NOMO-1 treated with dmso at 0.1 percent for 144 hours (cell line): ENCODE measurements around the gene SP2.

Source experiments
- DNase-seq: peaks from one replicate; lab custom pipeline; 2025; ENCODE audit not compliant: unreplicated experiment; lab: John Stamatoyannopoulos, UW

The SP2 gene

GRCh38 chr17:47895856-47896671 lies at the start of gene SP2:
TSS of gene SP2 (plus strand) at chr17:47896236. CDS start at chr17:47896287, 51 bp downstream.
- DNase-seq, result peak; percentile 100

- no peak for DNase-seq
These were observed 49.2 kb upstream of the SP2 start for GRCh38 chr17:47846716-47847340.

- DNase-seq, result peak; percentile 29
These were observed 48.5 kb upstream of the SP2 start for GRCh38 chr17:47847341-47848197.

DNA sequence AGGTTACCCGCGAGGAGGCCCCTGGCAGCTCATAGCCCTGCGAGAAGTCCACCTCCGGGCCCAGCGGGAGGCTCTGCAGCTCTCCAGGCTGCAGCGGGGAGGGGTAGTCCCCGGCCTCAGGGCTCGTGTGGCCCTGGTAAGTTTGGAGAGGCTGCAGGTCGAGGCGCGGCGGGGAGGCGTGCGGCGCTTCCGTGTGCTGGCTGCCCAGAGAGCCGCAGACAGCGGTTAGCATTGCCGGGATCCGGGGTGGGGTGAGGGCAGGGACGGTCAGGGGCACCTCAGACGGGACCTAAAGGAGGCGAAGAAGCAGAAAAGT lies 47.9 kb upstream of the SP2 start:
- no peak for DNase-seq

DNA sequence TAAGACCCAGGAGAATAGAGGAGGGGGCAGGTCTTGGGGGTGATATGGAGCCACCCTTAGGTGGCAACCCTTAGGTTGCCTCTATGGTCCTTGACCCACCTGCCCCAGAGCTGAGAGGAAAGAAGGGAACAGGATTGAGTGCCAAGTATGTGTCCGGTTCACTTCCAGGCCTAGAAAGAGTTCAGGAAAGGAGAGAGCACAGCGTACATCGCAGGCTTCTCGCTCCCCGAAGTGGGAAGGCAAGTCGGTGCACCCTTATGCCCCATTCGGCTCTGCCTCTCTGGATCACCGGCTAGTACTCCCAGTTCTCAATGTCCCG lies 45.7 kb upstream of the SP2 start:
- DNase-seq, result no peak

DNA sequence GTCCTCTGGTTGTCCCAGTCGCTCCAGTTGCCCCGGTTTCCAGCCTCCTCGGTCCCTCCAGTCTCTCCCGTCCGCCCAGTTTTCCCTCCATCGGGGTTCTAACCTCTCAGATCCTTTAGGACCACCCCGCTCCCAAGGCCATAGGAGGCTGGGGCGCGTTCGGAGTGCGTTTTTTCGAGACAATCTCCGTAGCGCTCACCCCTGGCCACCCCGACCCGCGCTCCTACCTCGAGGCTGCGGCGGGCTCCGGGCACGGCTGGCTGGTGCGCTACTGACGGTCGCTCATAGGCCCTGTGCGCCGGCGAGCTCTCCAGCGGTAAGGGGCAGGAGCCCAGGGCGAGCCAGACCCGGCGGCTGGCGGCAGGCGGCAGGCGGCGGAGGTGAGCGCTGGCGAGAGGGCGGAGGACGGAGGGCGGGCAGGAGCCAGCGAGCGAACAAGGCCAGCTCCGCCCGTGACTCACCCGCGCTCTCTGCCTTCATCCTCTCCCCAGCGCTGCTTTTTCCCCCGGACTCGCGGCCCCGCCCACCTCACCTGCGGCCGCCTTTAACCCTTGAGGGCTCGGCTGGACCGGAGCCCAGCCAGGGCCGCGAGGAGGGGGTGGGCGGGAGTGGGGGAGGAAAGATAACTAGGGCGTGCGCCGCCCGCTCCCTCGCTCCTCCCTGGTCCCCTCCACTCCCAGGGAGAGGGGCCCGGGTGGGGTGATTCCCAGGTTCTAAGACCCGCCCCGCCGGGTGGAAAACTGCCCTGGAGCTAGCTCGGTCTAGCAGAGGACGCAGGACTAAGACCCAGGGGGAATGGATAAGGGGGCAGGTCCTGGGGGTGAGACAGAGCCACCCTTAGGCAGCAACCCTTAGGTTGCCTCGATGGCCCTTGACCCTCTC lies 45.1 kb upstream of the SP2 start, which contains the start of gene SP6:
TSS of gene SP6 (minus strand) at position 472 of the 882 bp plus-strand sequence. CDS start 2,734 bp downstream, outside the sequence.
- DNase-seq, result no peak

DNA sequence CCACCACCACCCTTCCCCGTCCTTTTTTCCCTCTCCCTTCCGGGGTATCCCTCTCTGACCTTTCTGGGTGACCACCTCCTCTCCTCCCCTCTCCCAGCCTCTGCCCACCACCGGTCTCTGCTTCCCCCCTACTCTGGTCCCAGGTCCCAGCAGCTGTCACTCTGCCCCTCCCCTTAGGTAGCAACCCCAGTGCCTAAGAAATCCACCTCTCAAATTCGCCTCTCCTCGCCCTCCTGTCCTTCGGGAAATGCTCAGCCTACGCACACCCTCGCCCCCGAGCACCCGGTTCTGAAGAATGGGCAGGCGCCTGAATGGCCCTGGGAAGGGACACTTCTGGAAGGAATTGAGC lies 44.3 kb upstream of the SP2 start:
- no peak for DNase-seq

DNA sequence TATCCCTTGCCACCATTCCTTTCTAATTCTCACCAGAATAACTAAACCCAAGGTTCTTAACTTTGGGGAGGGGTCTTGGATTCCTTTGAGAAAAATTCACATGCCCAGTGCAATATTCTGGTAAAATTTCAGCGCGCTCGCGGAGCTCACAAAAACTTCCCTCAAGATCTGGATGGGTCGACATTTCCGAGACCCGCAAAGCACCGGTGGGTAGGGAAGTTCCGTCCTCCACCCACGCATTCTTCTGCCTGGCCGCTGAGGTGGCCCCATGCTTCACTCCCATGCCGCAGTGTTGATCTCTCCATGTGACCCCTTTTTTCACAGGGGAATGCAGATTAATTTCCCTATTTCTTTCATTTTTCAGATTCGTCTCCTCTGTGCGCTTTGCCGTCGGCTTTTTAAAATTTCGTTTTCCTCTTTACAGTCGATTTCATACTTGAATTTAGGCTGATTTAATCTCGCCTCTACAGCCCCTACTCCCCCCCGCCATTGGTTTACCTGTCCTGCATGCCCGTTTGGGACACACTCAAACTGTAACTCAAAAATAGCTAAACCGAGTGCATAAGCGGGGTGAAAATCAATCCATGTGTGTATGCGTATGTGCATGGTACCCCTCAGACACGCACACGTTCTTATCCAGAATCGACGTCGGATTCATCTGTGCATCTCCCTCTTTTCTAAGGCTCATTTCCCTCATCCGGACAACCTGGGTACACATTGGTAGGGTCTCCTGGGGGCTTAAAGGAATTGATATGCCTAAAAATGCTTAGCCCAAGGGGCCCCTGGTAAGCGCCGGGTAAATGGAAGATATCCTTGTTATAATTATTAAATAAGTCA lies 43.7 kb upstream of the SP2 start:
- DNase-seq, result no peak

DNA sequence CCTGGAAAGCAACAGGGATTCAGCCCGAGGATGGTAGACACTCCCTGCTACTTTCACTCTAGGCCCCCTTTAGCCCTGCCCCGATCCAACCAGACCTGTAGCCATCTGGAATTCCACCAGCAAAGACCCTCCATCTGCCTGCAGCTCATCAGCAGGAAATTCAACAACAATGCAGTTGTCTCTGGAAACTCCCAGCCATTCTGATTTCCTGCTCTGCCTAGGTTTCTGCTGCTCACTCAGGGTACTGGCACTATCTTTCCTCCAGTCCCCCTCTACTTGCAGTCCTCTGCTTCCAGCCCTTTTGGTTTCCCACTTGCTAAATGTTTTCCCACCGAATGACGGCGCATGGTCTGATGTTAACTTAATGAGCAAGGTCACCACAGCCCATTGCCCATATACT lies 42.4 kb upstream of the SP2 start:
- no peak for DNase-seq

GRCh38 chr17:47855737-47856136 lies 40.3 kb upstream of the SP2 start:
- no peak for DNase-seq

- DNase-seq, result no peak
These were observed 39.2 kb upstream of the SP2 start for GRCh38 chr17:47856830-47857229.

DNA sequence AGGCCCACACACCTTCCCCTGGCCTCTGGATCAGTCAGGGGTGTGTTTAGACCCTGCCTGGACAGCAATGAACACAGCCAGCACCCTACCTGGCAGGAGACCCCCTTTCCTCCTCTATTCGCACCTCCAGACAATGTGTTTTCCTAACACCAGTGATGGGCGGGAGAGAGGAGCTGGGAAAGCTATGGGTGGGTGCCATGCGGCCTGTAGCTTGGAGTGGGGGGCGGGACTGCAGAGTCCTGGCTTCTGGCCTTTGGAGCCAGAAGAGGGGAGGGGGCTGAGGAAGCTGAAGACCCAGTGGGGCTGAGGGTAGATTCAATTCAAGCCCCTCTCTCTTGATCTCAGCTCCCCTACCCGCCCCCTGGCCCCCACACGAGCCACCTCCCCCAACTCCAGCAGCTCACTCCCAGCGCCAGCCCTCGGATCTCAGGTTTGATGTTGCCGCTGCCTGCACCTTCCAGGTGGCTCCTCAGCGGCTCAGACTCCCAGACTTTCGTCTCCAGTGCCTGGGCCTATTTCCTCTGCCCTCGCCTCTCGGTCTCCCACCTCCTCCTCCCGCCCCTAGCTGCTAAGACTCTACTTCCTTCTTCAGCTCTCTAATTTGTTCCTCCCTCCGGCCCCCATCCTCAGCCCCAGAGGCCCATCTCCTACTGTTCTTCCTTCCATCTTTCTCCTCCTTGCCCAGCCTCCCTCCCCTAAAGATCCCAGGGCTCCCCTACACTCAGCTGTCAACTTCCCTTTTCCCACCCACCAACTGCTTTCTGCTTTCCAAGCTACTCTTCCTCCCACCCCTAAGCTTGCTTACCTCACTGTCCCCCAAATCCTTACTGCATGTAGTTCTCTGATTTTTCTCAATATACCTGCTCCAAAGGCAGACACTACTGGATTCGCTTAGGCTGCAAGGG lies 38.2 kb upstream of the SP2 start:
- peak; percentile 33 for DNase-seq

- DNase-seq, result no peak
These were observed 35.6 kb upstream of the SP2 start for GRCh38 chr17:47860386-47860785.

DNA sequence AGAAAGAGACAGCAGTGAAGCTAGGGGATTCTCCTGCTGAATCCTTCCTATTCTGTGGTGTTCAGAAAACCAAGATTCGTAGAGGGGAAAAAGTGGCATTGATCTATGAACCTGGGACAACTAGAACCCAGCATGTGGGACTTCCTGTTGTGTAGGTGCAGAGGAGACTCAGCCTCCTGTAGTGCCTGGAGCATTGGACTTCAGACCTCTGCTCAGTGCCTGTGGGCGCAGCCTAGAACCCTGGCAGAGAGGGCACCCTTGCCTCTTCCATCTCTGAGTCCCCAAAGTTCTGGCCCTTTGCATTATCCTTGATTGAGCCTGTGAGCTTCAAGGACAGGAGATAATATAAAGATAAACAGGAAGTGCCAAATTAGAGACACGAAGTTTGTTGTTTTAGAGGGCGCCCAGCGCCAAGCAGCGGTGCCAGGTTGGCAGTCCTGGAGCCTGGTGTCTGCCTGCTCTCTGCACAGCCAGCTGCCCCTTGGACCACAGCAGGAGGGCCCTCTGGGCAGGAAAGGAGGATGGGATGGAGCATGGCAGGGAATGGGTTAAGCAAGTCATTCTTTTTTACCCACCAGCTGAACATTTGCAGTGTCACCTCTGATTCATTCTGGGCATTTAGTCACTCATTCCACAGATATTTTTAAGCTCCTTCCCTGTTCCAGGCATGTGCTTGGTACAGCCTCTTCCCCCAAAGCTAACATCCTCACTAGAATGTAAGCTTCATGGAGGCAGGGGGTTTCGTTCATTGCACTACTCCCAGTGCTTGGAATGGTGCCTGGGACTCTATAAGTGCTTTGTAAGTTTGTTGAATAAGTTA lies 33.2 kb upstream of the SP2 start:
- DNase-seq, result no peak

GRCh38 chr17:47864791-47865216 lies 31.2 kb upstream of the SP2 start:
- DNase-seq, result peak; percentile 69

GRCh38 chr17:47866941-47867340 lies 29.1 kb upstream of the SP2 start:
- no peak for DNase-seq

- no peak for DNase-seq
These were observed 28.1 kb upstream of the SP2 start for GRCh38 chr17:47867813-47868533.

DNA sequence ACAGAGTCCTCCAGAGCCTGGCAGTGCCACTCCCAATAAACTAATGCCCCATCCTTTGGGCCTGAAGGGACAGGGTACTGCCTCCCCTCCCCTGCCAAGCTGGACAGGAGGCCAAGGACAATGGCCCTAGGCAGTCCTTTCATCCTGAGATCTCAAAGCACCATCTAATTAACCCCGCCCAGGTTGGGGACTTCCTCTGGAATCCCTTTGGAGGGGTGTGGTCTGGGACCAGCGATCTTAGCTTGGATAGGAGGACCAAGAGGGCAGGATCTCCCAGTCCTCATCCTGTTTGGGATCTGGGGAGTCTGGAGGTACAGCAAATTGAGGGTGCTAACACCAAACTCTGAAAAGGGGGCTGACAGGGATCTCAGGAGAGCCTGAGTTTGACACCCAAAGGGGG lies 26.9 kb upstream of the SP2 start:
- no peak for DNase-seq
